ENCODE data around the gene PRKACG.
A peak's percentile ranks its signal among the peaks of the same experiment; 100 is the strongest.
"Not testable (repeated sequence)": the region's sequence is repeated elsewhere in the genome, so short reads cannot be mapped to it uniquely, and the experiment has no call there.

Gene PRKACG

GRCh38 chr9:69023650-69024049 is 9.7 kb upstream of the PRKACG start:
- no peak for DNase-seq

- DNase-seq = no peak
Observed at GRCh38 chr9:69020301-69021145, 6.6 kb upstream of the PRKACG start.

- peak in 4 of 6 experiments; percentile 28 to 66 (median 64) for DNase-seq
Observed at GRCh38 chr9:69019808-69020207, 5.9 kb upstream of the PRKACG start.

- DNase-seq = no peak
Observed at GRCh38 chr9:69018737-69019136, 4.8 kb upstream of the PRKACG start.

GRCh38 chr9:69016191-69017096 is 2.5 kb upstream of the PRKACG start:
- DNase-seq = no peak

- no peak for DNase-seq
Observed at GRCh38 chr9:69013382-69013727, 558 bp downstream of the PRKACG start.

- DNase-seq = no peak
Observed at GRCh38 chr9:69012696-69013381, 1.1 kb downstream of the PRKACG start.

- DNase-seq = no peak
Observed at GRCh38 chr9:69009708-69010107, 4.2 kb downstream of the PRKACG start.

- DNase-seq = no peak
Observed at GRCh38 chr9:69004836-69005235, 9.1 kb downstream of the PRKACG start.

- DNase-seq = no peak
Observed at GRCh38 chr9:69003051-69003450, 10.9 kb downstream of the PRKACG start.

GRCh38 chr9:69001921-69002320 is 12.0 kb downstream of the PRKACG start:
- DNase-seq = no peak

GRCh38 chr9:68999393-69000105 is 14.4 kb downstream of the PRKACG start:
- peak; percentile 6 to 79 (median 56) for DNase-seq

- DNase-seq = no peak
Observed at GRCh38 chr9:68998812-68999211, 15.1 kb downstream of the PRKACG start.

- no peak for DNase-seq
Observed at GRCh38 chr9:68998385-68998784, 15.5 kb downstream of the PRKACG start.

GRCh38 chr9:68997666-68998065 is 16.2 kb downstream of the PRKACG start:
- no peak for DNase-seq

- DNase-seq = peak in 2 of 6 experiments; percentile 22 to 25
Observed at GRCh38 chr9:68996462-68996861, 17.5 kb downstream of the PRKACG start.

- no peak for DNase-seq
Observed at GRCh38 chr9:68995776-68996175, 18.1 kb downstream of the PRKACG start.

GRCh38 chr9:68991457-68991856 is 22.5 kb downstream of the PRKACG start:
- no peak for DNase-seq

- not testable (repeated sequence) for DNase-seq
Observed at GRCh38 chr9:68986949-68987348, 27.0 kb downstream of the PRKACG start.

- DNase-seq = no peak
Observed at GRCh38 chr9:68983522-68984424, 30.1 kb downstream of the PRKACG start.

- no peak for DNase-seq
Observed at GRCh38 chr9:68983008-68983411, 30.9 kb downstream of the PRKACG start.

Data from stimulated activated naive CD4-positive, alpha-beta T cell (primary cell).